GM12865 (cell line): ENCODE measurements around the gene ZNRF3.

Experiments used
- DNase-seq: peaks from one replicate; pipeline ENCODE4 v3.0.0; 2010; ENCODE audit warnings: low read depth
- H3K4me3 ChIP-seq: 2 replicates; pipeline ENCODE4 v1.5.1; 2011; ENCODE audit warnings: mild to moderate bottlenecking, low read depth, low read length, control low read depth
- TF ChIP-seq, protein P1 (sequence below): IDR thresholded peaks from 2 replicates; pipeline ENCODE4 v1.5.1; 2011; ENCODE audit warnings: low read length, control low read depth, low read depth, inconsistent platforms; ENCODE audit not compliant: insufficient read depth; ENCODE audit errors: missing control alignments

The ZNRF3 gene

GRCh38 chr22:29096736-29097669, 213.6 kb downstream of the ZNRF3 start:
- DNase-seq = no peak
- TF ChIP-seq, protein P1, sequence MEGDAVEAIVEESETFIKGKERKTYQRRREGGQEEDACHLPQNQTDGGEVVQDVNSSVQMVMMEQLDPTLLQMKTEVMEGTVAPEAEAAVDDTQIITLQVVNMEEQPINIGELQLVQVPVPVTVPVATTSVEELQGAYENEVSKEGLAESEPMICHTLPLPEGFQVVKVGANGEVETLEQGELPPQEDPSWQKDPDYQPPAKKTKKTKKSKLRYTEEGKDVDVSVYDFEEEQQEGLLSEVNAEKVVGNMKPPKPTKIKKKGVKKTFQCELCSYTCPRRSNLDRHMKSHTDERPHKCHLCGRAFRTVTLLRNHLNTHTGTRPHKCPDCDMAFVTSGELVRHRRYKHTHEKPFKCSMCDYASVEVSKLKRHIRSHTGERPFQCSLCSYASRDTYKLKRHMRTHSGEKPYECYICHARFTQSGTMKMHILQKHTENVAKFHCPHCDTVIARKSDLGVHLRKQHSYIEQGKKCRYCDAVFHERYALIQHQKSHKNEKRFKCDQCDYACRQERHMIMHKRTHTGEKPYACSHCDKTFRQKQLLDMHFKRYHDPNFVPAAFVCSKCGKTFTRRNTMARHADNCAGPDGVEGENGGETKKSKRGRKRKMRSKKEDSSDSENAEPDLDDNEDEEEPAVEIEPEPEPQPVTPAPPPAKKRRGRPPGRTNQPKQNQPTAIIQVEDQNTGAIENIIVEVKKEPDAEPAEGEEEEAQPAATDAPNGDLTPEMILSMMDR = no peak

DNA sequence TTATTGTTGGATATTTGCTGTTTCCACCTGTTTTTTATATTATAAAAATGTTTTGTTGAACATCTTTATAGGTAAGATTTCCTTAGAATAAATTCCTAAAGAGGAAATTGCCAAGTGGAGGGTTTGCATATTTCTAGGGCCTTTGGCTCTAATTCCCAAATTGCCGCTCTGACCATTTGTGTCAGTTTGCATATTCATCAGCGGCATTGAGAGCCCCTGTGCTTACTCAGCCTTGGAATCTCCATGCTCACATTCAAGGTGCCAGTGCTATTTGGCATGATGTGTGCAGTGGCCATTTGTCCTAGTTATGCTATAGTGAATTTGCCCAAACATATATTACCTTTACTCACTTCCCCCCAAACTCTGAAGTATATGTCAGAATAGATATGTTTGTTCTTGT, 214.9 kb downstream of the ZNRF3 start:
- TF ChIP-seq, protein P1 = no peak
- H3K4me3 ChIP-seq = no peak overlapping the region
- no peak for DNase-seq

More at GRCh38 chr22:29096736-29097669, 213.6 kb downstream of the ZNRF3 start:
- H3K4me3 ChIP-seq = no peak overlapping the region

DNA sequence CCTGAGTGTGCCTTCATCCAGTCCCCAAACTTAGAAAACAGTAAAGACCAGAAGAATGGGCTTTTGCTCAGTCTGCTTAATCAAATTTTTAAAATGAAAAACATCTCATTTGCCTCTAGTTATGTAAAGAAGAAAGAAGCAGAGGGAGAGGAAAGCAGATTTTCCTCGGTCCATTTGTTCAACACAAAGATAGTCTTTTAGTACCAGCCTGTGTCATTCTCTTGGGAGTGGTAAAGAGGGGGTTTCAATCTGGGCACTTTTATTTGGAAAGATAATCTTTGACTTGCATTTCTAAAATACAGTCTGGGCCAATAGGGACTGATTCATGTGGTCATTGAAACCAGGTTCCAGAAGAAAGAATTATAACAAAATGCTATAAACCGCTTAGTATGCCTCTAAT, 218.9 kb downstream of the ZNRF3 start:
- TF ChIP-seq, protein P1 = no peak
- DNase-seq = no peak
- no peak overlapping the region for H3K4me3 ChIP-seq

DNA sequence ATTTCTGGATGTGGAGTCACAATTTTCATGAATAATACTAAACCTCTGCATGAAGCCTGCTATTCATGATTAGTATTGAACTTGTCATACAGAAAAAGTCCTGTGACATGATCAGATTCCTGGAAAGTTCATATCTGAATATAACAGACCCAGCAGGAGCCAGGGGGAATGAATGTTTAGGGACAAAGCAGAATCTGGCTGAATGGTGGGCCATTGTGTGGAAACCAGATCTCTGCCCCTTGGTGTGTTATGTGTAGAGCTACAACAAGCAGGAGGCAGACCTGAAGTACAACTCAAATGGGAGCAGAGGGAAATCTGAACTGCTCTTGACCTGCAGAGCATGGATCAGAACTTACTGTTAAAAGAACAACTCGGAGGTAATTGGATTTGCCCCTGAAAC, 219.7 kb downstream of the ZNRF3 start:
- no peak for DNase-seq
- TF ChIP-seq, protein P1 = no peak
- no peak overlapping the region for H3K4me3 ChIP-seq

- no peak for DNase-seq
- H3K4me3 ChIP-seq = no peak overlapping the region
- TF ChIP-seq, protein P1 = no peak
These were observed 222.1 kb downstream of the ZNRF3 start for GRCh38 chr22:29105468-29105867.

DNA sequence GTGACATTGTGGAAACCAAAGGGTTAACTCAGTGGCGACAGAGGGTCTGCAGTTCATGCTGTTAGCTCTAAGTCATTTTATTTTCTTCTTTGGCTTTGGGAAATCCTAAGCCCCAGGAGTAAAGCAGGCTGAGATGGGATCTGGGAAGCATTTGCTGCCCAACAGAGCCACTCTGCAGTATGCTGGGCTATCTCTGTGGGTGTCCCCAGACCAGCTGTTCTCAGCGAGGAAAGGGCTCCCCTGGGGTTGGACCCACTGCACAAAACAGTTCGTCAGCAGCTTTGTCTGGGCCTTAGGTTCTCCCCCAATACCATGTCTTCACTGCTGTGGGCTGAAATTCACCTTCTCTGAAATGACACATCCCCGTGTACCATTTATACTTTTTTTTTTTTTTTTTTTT, 223.5 kb downstream of the ZNRF3 start:
- TF ChIP-seq, protein P1 = no peak
- no peak for DNase-seq

More for the DNA sequence above, 223.5 kb downstream of the ZNRF3 start:
- no peak overlapping the region for H3K4me3 ChIP-seq
